Measurements from ENCODE around the gene BCAR1. TPM values are rescaled to one million over a fixed set of nuclear protein-coding genes. Genes with fewer than 3 reads are reported as not detected.
"Not testable (repeated sequence)": the region's sequence is repeated elsewhere in the genome, so short reads cannot be mapped to it uniquely, and the experiment has no call there.

The BCAR1 gene
- 85.8 and 106 TPM in 2 replicates for total RNA-seq (2014; rRNA removed; shearing (Covaris generic))

GRCh38 chr16:75251280-75252048 lies at the start of gene BCAR1:
Gene BCAR1, minus strand, starts transcription at chr16:75251624. Its CDS starts 142 bp downstream, at chr16:75251482.
- DNase-seq (ENCODE audit: low spot score): peak; percentile 70

GRCh38 chr16:75298267-75298666 lies 46.8 kb upstream of the BCAR1 start:
- no peak for DNase-seq (ENCODE audit: low spot score)

- DNase-seq (ENCODE audit: low spot score): no peak
Observed at GRCh38 chr16:75296606-75297005, 45.2 kb upstream of the BCAR1 start.

- no peak for DNase-seq (ENCODE audit: low spot score)
Observed at GRCh38 chr16:75294773-75295459, 43.5 kb upstream of the BCAR1 start.

GRCh38 chr16:75293772-75294171 lies 42.3 kb upstream of the BCAR1 start:
- DNase-seq (ENCODE audit: low spot score): no peak

GRCh38 chr16:75293173-75293572 lies 41.7 kb upstream of the BCAR1 start:
- DNase-seq (ENCODE audit: low spot score): no peak

GRCh38 chr16:75292691-75293090 lies 41.3 kb upstream of the BCAR1 start:
- no peak for DNase-seq (ENCODE audit: low spot score)

GRCh38 chr16:75289189-75289588 lies 37.8 kb upstream of the BCAR1 start:
- peak; percentile 95 for DNase-seq (ENCODE audit: low spot score)

- no peak for DNase-seq (ENCODE audit: low spot score)
Observed at GRCh38 chr16:75288596-75289120, 37.2 kb upstream of the BCAR1 start.

GRCh38 chr16:75288181-75288580 lies 36.8 kb upstream of the BCAR1 start:
- DNase-seq (ENCODE audit: low spot score): peak; percentile 52

GRCh38 chr16:75287708-75288107 lies 36.3 kb upstream of the BCAR1 start:
- DNase-seq (ENCODE audit: low spot score): no peak

GRCh38 chr16:75286389-75286788 lies 35.0 kb upstream of the BCAR1 start:
- no peak for DNase-seq (ENCODE audit: low spot score)

- DNase-seq (ENCODE audit: low spot score): peak; percentile 83
Observed at GRCh38 chr16:75282466-75283281, 31.2 kb upstream of the BCAR1 start.

GRCh38 chr16:75281826-75282225 lies 30.4 kb upstream of the BCAR1 start:
- DNase-seq (ENCODE audit: low spot score): no peak

- DNase-seq (ENCODE audit: low spot score): not testable (repeated sequence)
Observed at GRCh38 chr16:75281009-75281408, 29.6 kb upstream of the BCAR1 start.

- no peak for DNase-seq (ENCODE audit: low spot score)
Observed at GRCh38 chr16:75280331-75280804, 28.9 kb upstream of the BCAR1 start.

GRCh38 chr16:75279305-75279704 lies 27.9 kb upstream of the BCAR1 start:
- no peak for DNase-seq (ENCODE audit: low spot score)

GRCh38 chr16:75273054-75273925 lies 21.9 kb upstream of the BCAR1 start:
- DNase-seq (ENCODE audit: low spot score): peak; percentile 73

GRCh38 chr16:75272629-75273028 lies 21.2 kb upstream of the BCAR1 start:
- not testable (repeated sequence) for DNase-seq (ENCODE audit: low spot score)

- no peak for DNase-seq (ENCODE audit: low spot score)
Observed at GRCh38 chr16:75272097-75272551, 20.7 kb upstream of the BCAR1 start.
